Vagina (tissue), 2 donors: ENCODE measurements around the gene DMAC2L. TPM values are rescaled to one million over a fixed set of nuclear protein-coding genes. Genes with fewer than 3 reads are reported as not detected.

ENCODE experiments used
- DNase-seq, 2 donors: peaks; one replicate each; pipeline ENCODE4 v3.0.0-alpha.2; 2017; ENCODE audit errors: extremely low spot score in 2 of 2
- H3K27ac ChIP-seq: fragments of 200-600 bp; sonication (generic); one replicate; pipeline ENCODE4 v1.5.1; 2019
- H3K27me3 ChIP-seq: fragments of 200-600 bp; sonication (generic); one replicate; pipeline ENCODE4 v1.5.1; 2019
- H3K36me3 ChIP-seq, 2 donors: fragments of 200-600 bp; sonication (generic); one replicate each; pipeline ENCODE4 v1.5.1; 2017 to 2019
- H3K4me1 ChIP-seq: fragments of 200-600 bp; sonication (generic); one replicate; pipeline ENCODE4 v1.5.1; 2019
- H3K4me3 ChIP-seq, 2 donors: fragments of 200-600 bp; sonication (generic); 1 replicate in 1 of 2; 2 replicates in 1 of 2; pipeline ENCODE4 v1.5.1; 2016 to 2019
- H3K9me3 ChIP-seq: fragments of 200-600 bp; sonication (generic); one replicate; pipeline ENCODE4 v1.5.1; 2019
- CTCF ChIP-seq, 3 experiments: fragments of 450-650 bp in 2 of 3; fragments of 200-600 bp in 1 of 3; sonication (generic) in 1 of 3; IDR thresholded peaks; one replicate each; pipeline ENCODE4 v1.5.1; 2017 to 2019; ENCODE audit warnings: antibody characterized with exemption in 3 of 3, mild to moderate bottlenecking in 2 of 3, moderate library complexity in 2 of 3
- POLR2A ChIP-seq, 2 donors: fragments of 450-650 bp; IDR thresholded peaks; one replicate each; pipeline ENCODE4 v1.6.1; 2017; ENCODE audit warnings: antibody characterized with exemption in 2 of 2, mild to moderate bottlenecking in 2 of 2, moderate library complexity in 2 of 2
- POLR2AphosphoS5 ChIP-seq, 2 donors: sonication (generic); formaldehyde crosslinking; IDR thresholded peaks; one replicate each; pipeline ENCODE4 v1.9.0; 2017; ENCODE audit warnings: antibody characterized with exemption in 2 of 2, mild to moderate bottlenecking in 2 of 2, low read depth in 1 of 2; ENCODE audit not compliant: insufficient read depth in 1 of 2
- intact Hi-C: fragments of 100-400 bp; cut with DNase I; formaldehyde crosslinking; loops from one replicate; pipeline ENCODE4 v1.15.1; 2023
- total RNA-seq: library from RNA; depleted of rRNA; stranded (reverse); fragments of >200 nt; gene quantifications from one replicate; pipeline ENCODE4 v1.2.3, GENCODE V29; 2016

Gene DMAC2L
- total RNA-seq, 1 donor from 2014 or later = 31.4 TPM

GRCh38 chr14:50344116-50344775, 32.1 kb downstream of the DMAC2L start:
- TF ChIP-seq POLR2A (IDR thresholded peaks at IDR 0.05) = no peak
- TF ChIP-seq CTCF (IDR thresholded peaks at IDR 0.05) = no peak
- TF ChIP-seq POLR2AphosphoS5 (IDR thresholded peaks at IDR 0.05; ENCODE audit: insufficient read depth in 1 of 2, low read depth in 1 of 2) = no peak
- no peaks in the 10 kb centered on the region for H3K36me3 ChIP-seq
- no peaks in the 10 kb centered on the region for H3K27me3 ChIP-seq
- DNase-seq = no peak
- peaks cover 77% of the 10 kb centered on the region for H3K4me1 ChIP-seq
- no peak overlapping the region for H3K4me3 ChIP-seq
- H3K27ac ChIP-seq = peak overlapping the region; percentile 83
- intact Hi-C loops = loop anchor here (10.0 kb wide), 1 partner anchor 51 kb away; the partner anchor contains the start of gene CDKL1
- H3K9me3 ChIP-seq = no peaks in the 10 kb centered on the region

- no peak for DNase-seq
- intact Hi-C loops = loop anchor here (10.0 kb wide), 1 partner anchor 50 kb away; the partner anchor contains the start of gene CDKL1
- Histone ChIP-seq H3K4me1 (peaks cover 70% of the 10 kb centered on the region), H3K9me3 (no peaks in the 10 kb centered on the region), H3K36me3 (no peaks in the 10 kb centered on the region), H3K4me3 (no peak overlapping the region), H3K27me3 (no peaks in the 10 kb centered on the region), H3K27ac (peak overlapping the region; percentile 83)
- TF ChIP-seq POLR2AphosphoS5 (IDR thresholded peaks at IDR 0.05; ENCODE audit: insufficient read depth in 1 of 2, low read depth in 1 of 2) (peak in 1 of 2 donors; percentile 73), POLR2A (IDR thresholded peaks at IDR 0.05) (no peak)
These were observed 32.9 kb downstream of the DMAC2L start for GRCh38 chr14:50344876-50345563.

DNA sequence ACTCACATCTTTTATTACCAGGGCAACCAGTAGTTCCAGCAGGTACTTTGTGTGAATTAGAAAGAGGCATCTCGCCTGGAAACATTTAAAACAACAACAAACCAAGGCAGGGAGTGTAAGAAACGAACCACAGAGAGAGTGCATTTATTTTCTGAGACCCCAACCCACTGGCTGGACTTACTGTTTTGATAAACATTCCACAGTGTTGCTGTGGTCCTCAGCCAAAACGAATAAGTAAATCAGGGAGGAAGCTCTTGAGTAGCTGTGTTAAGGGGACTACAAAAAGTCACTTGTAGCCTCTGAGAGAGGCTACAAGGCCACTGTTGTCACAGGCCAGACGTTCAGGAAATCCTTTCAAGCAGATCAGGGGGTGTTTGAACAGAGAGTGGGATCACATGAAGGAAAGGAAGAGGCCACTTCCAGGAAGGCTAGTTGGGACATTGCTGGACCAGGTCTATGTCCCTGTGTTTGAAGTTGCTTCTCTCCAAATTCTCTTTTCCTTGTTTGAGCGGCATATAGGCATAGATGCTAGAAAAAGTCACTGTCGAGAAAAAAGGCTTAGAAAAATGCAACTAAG, 33.8 kb downstream of the DMAC2L start:
- intact Hi-C loops = loop anchor here (10.0 kb wide), 1 partner anchor 49 kb away; the partner anchor contains the start of gene CDKL1
- no peaks in the 10 kb centered on the region for H3K36me3 ChIP-seq
- H3K27ac ChIP-seq = peak overlapping the region; percentile 83
- H3K27me3 ChIP-seq = no peaks in the 10 kb centered on the region
- no peak overlapping the region for H3K4me3 ChIP-seq
- peaks cover 65% of the 10 kb centered on the region for H3K4me1 ChIP-seq
- DNase-seq = no peak
- H3K9me3 ChIP-seq = no peaks in the 10 kb centered on the region
- TF ChIP-seq POLR2A (IDR thresholded peaks at IDR 0.05) (no peak), CTCF (IDR thresholded peaks at IDR 0.05) (no peak), POLR2AphosphoS5 (IDR thresholded peaks at IDR 0.05; ENCODE audit: insufficient read depth in 1 of 2, low read depth in 1 of 2) (no peak)

GRCh38 chr14:50347521-50347920, 35.4 kb downstream of the DMAC2L start:
- no peaks in the 10 kb centered on the region for H3K36me3 ChIP-seq
- TF ChIP-seq POLR2AphosphoS5 (IDR thresholded peaks at IDR 0.05; ENCODE audit: insufficient read depth in 1 of 2, low read depth in 1 of 2) = no peak
- no peak for TF ChIP-seq CTCF (IDR thresholded peaks at IDR 0.05)
- TF ChIP-seq POLR2A (IDR thresholded peaks at IDR 0.05) = no peak
- peak overlapping the region; percentile 76 for H3K27ac ChIP-seq
- intact Hi-C loops = loop anchor here (10.0 kb wide), 1 partner anchor 47 kb away; the partner anchor contains the start of gene CDKL1
- no peaks in the 10 kb centered on the region for H3K27me3 ChIP-seq
- no peak for DNase-seq
- H3K4me3 ChIP-seq = no peak overlapping the region
- H3K9me3 ChIP-seq = no peaks in the 10 kb centered on the region
- peaks cover 58% of the 10 kb centered on the region for H3K4me1 ChIP-seq

- Histone ChIP-seq H3K27ac (peak overlapping the region; percentile 76), H3K4me3 (no peak overlapping the region), H3K4me1 (peaks cover 49% of the 10 kb centered on the region), H3K36me3 (no peaks in the 10 kb centered on the region), H3K9me3 (no peaks in the 10 kb centered on the region), H3K27me3 (no peaks in the 10 kb centered on the region)
- TF ChIP-seq POLR2AphosphoS5 (IDR thresholded peaks at IDR 0.05; ENCODE audit: insufficient read depth in 1 of 2, low read depth in 1 of 2) = no peak
- no peak for TF ChIP-seq CTCF (IDR thresholded peaks at IDR 0.05)
- TF ChIP-seq POLR2A (IDR thresholded peaks at IDR 0.05) = no peak
- intact Hi-C loops = loop anchor here (10.0 kb wide), 1 partner anchor 46 kb away; the partner anchor contains the start of gene CDKL1
- no peak for DNase-seq
These were observed 36.8 kb downstream of the DMAC2L start for GRCh38 chr14:50348933-50349332.
